GM12878 (cell line): ENCODE data around the gene CEP19. TPM values are rescaled to one million over a fixed set of nuclear protein-coding genes. Genes with fewer than 3 reads are reported as not detected.

Experiments used
- ATAC-seq: fragments of 200-7000 bp; cut with Tn5 transposase; 3 replicates; pipeline ENCODE4 v1.9.1; 2020; ENCODE audit warnings: mild to moderate bottlenecking, moderate library complexity
- BruUV-seq: library from RNA; stranded (reverse); fragments of 400-500 nt; replicated peaks from 2 replicates; lab custom pipeline; 2021; lab: Mats Ljungman, UMichigan
- CTCF ChIA-PET: fragments of 300-600 bp; sonication (Branson Sonifier 250); formaldehyde crosslinking; extraction: SDS; loops from one replicate; lab custom pipeline; 2021; ENCODE audit warnings: inconsistent platforms; lab: Yijun Ruan, JAX
- POLR2A ChIA-PET: fragments of 350-600 bp; formaldehyde crosslinking; extraction: SDS; loops from one replicate; lab custom pipeline; 2021; ENCODE audit warnings: inconsistent platforms; lab: Charles Lee
- RAD21 ChIA-PET: fragments of 300-600 bp; sonication (Branson Sonifier 250); formaldehyde crosslinking; loops from one replicate; lab custom pipeline; 2023; ENCODE audit warnings: antibody characterized with exemption; ENCODE audit not compliant: unreplicated experiment; lab: Charles Lee
- SMC1A ChIA-PET: fragments of 300-600 bp; sonication (Branson Sonifier 250); formaldehyde crosslinking; loops from one replicate; lab custom pipeline; 2023; ENCODE audit not compliant: unreplicated experiment, uncharacterized antibody; lab: Charles Lee
- DNase-seq: peaks from one replicate; pipeline ENCODE4 v3.0.0-alpha.2; 2011; ENCODE audit warnings: low read depth, low spot score
- FAIRE-seq: peaks from 3 replicates; lab custom pipeline; 2011; peaks lifted over from hg19 to GRCh38; lab: Jason Lieb, UNC
- H2AFZ ChIP-seq: 2 replicates; pipeline ENCODE4 v1.6.0; 2011; ENCODE audit warnings: low read depth, low read length, control low read depth; ENCODE audit not compliant: control insufficient read depth
- H3K27ac ChIP-seq: 2 replicates; pipeline ENCODE4 v1.5.1; 2011; ENCODE audit warnings: control low read depth; ENCODE audit not compliant: control insufficient read depth, insufficient read depth
- H3K27me3 ChIP-seq, 2 experiments: replicated peaks in 1 of 2; 2 replicates each; pipeline versions ENCODE4 v1.6.0 to v1.6.1; 2011; ENCODE audit warnings: low read length in 1 of 2; ENCODE audit not compliant: control insufficient read depth in 2 of 2, insufficient read depth in 2 of 2
- H3K36me3 ChIP-seq, 2 experiments: 2 replicates each; pipeline ENCODE4 v1.5.1; 2011; ENCODE audit warnings: low read length in 1 of 2; ENCODE audit not compliant: control insufficient read depth in 2 of 2, insufficient read depth in 2 of 2
- H3K4me1 ChIP-seq: 2 replicates; pipeline ENCODE4 v1.6.1; 2011; ENCODE audit warnings: mild to moderate bottlenecking, low read length, moderate library complexity, mixed read lengths; ENCODE audit not compliant: control insufficient read depth, insufficient read depth
- H3K4me2 ChIP-seq: 2 replicates; pipeline ENCODE4 v1.6.0; 2011; ENCODE audit warnings: control low read depth; ENCODE audit not compliant: control insufficient read depth, insufficient read depth
- H3K4me3 ChIP-seq: fragments of 200-600 bp; sonication (generic); 2 replicates; pipeline ENCODE4 v1.5.1; 2016
- H3K79me2 ChIP-seq: 2 replicates; pipeline ENCODE4 v1.6.0; 2011; ENCODE audit warnings: low read length; ENCODE audit not compliant: control insufficient read depth, insufficient read depth
- H3K9ac ChIP-seq: 2 replicates; pipeline ENCODE4 v1.8.0; 2011; ENCODE audit warnings: low read length, control low read depth, mixed read lengths; ENCODE audit not compliant: control insufficient read depth, insufficient read depth
- H3K9me3 ChIP-seq: replicated peaks from 3 replicates; pipeline ENCODE4 v1.5.1; 2011; ENCODE audit warnings: mild to moderate bottlenecking, low read length; ENCODE audit not compliant: control insufficient read depth, insufficient read depth
- H4K20me1 ChIP-seq: 2 replicates; pipeline ENCODE4 v1.6.0; 2011; ENCODE audit not compliant: control insufficient read depth, insufficient read depth
- ATF7 ChIP-seq: fragments of 450-650 bp; IDR thresholded peaks from 2 replicates; pipeline ENCODE4 v1.6.1; 2016; ENCODE audit warnings: low read depth, mild to moderate bottlenecking
- EED ChIP-seq: sonication (generic); IDR thresholded peaks from 2 replicates; pipeline ENCODE4 v1.6.1; 2016; ENCODE audit warnings: antibody characterized with exemption, low read depth
- EGR1 ChIP-seq, 2 experiments: IDR thresholded peaks; 1 replicate in 1 of 2; 2 replicates in 1 of 2; pipeline ENCODE4 v1.6.1; 2011 to 2012; ENCODE audit warnings: low read depth in 2 of 2, low read length in 2 of 2, borderline replicate concordance in 1 of 2, mild to moderate bottlenecking in 1 of 2, moderate library complexity in 1 of 2
- HDAC2 ChIP-seq: fragments of 200-600 bp; sonication (generic); IDR thresholded peaks from 2 replicates; pipeline ENCODE4 v1.6.1; 2017
- JUNB ChIP-seq: IDR thresholded peaks from 2 replicates; pipeline ENCODE4 v1.6.1; 2016; ENCODE audit warnings: antibody characterized with exemption, mild to moderate bottlenecking
- KLF5 ChIP-seq: fragments of 450-650 bp; IDR thresholded peaks from 2 replicates; pipeline ENCODE4 v1.6.1; 2014; ENCODE audit warnings: mild to moderate bottlenecking; ENCODE audit not compliant: partially characterized antibody
- PAX5 ChIP-seq: IDR thresholded peaks from 2 replicates; pipeline ENCODE4 v1.6.1; 2011; ENCODE audit warnings: low read depth, low read length, borderline replicate concordance
- RAD21 ChIP-seq: IDR thresholded peaks from 2 replicates; pipeline ENCODE4 v1.6.1; 2011; ENCODE audit warnings: mild to moderate bottlenecking, low read depth, low read length, moderate library complexity; ENCODE audit not compliant: insufficient read depth
- RUNX3 ChIP-seq: IDR thresholded peaks from 2 replicates; pipeline ENCODE4 v1.6.1; 2012; ENCODE audit warnings: low read length, inconsistent platforms
- SPI1 ChIP-seq: IDR thresholded peaks from 2 replicates; pipeline ENCODE4 v1.6.1; 2011; ENCODE audit warnings: low read depth, mild to moderate bottlenecking, low read length, moderate library complexity, borderline replicate concordance; ENCODE audit not compliant: insufficient read depth
- WGBS: methylation state at CpG from one replicate; pipeline ENCODE4 v1.1.6; 2016; ENCODE audit warnings: low lambda C conversion rate; ENCODE audit not compliant: insufficient replicate concordance, insufficient coverage; ENCODE audit errors: missing lambda C conversion rate; 5-methylcytosine and 5-hydroxymethylcytosine counted together
- in situ Hi-C: fragments of 300-500 bp; cut with MboI; formaldehyde crosslinking; loops from 9 replicates; pipeline ENCODE4 v1.14.3; 2018; ENCODE audit warnings: mixed read lengths
- intact Hi-C: fragments of 100-400 bp; cut with micrococcal nuclease; formaldehyde crosslinking; loops from one replicate; pipeline ENCODE4 v1.14.2; 2022; ENCODE audit not compliant: unreplicated experiment
- polyA plus RNA-seq, 11 experiments: library from polyadenylated mRNA; depleted of rRNA in 4 of 11; unstranded in 6 of 11; stranded (reverse) in 5 of 11; fragments of >200 nt; fragmentation: Nextera tagmentation in 4 of 11; fragmentation: Illumina TruSeq in 1 of 11; extraction: Ambion mirVana in 4 of 11; extraction: Trizol in 1 of 11; gene quantifications; 1 replicate in 1 of 11; 2 replicates in 10 of 11; pipeline versions ENCODE4 v1.2.1 to v1.2.3, GENCODE V29; 2011 to 2016; ENCODE audit warnings: inconsistent platforms in 2 of 11, missing spikeins in 2 of 11, low read depth in 1 of 11
- total RNA-seq, 4 experiments: library from RNA; depleted of rRNA in 3 of 4; stranded (reverse); fragments of >200 nt in 3 of 4; fragmentation: Illumina TruSeq in 1 of 4; extraction: Trizol in 1 of 4; gene quantifications; 2 replicates each; pipeline versions ENCODE4 v1.2.1 to v1.2.3, GENCODE V29; 2013 to 2021
- TF ChIP-seq, protein P1 (sequence below), 3 experiments: IDR thresholded peaks in 2 of 3; conservative IDR thresholded peaks in 1 of 3; 2 replicates each; pipeline ENCODE4 v1.5.1; 2011; ENCODE audit warnings: low read depth in 3 of 3, low read length in 3 of 3, mild to moderate bottlenecking in 3 of 3, control low read depth in 2 of 3, moderate library complexity in 2 of 3, inconsistent platforms in 1 of 3, mixed read lengths in 1 of 3; ENCODE audit not compliant: control insufficient read depth in 2 of 3, insufficient read depth in 1 of 3; ENCODE audit errors: extremely low read depth in 1 of 3

CEP19 gene
- total and polyA plus RNA-seq, 10 of the 15 experiments (the other 5 are each of a cell fraction or from before 2014, with no cell fraction given), result 1.9 to 5.9 (median 2.7) TPM

- POLR2A ChIA-PET, result no interaction called here
- Histone ChIP-seq H3K9ac (no peak overlapping the region), H3K27me3 (no peaks in the 10 kb centered on the region), H2AFZ (no peak overlapping the region)
- intact Hi-C loops, result no loop called here
- TF ChIP-seq JUNB (no peak), ATF7 (peak; percentile 56; the same call in 1 of the 2 replicates), PAX5 (peak; percentile 30; the same call in 1 of the 2 replicates), RUNX3 (peak; percentile 43), EGR1 (IDR thresholded peaks at IDR 0.05; ENCODE audit: borderline replicate concordance in 1 of 2, low read depth in 2 of 2, low read length in 2 of 2) (peak; percentile 32 to 65)
- TF ChIP-seq, all 136 proteins: peak for 4
- no peak overlapping the region for H3K27ac ChIP-seq
- 69% methylated on average over 10 of the region's 17 CpGs for WGBS
- no TSS peak for BruUV-seq
- FAIRE-seq, result peak; percentile 80
- ChIA-PET CTCF (interaction anchor here (0.8 to 2.6 kb wide), 3 partner anchors 58 to 142 kb away, joined by 3 to 11 read pairs (median 3); no protein-coding TSS in a partner anchor), RAD21 (no interaction called here), SMC1A (interaction anchor here (1.3 kb wide), 1 partner anchor 86 kb away, joined by 5 read pairs; no protein-coding TSS in a partner anchor)
- no peaks in the 10 kb centered on the region for H4K20me1 ChIP-seq
- no peak overlapping the region for H3K4me2 ChIP-seq
- no peak overlapping the region for H3K4me3 ChIP-seq
- H3K9me3 ChIP-seq, result no peaks in the 10 kb centered on the region
- H3K79me2 ChIP-seq, result no peaks in the 10 kb centered on the region
- no peak for DNase-seq
- no peaks in the 10 kb centered on the region for H3K36me3 ChIP-seq
- ATAC-seq, result no peak
- H3K4me1 ChIP-seq, result no peaks in the 10 kb centered on the region
- in situ Hi-C loops, result no loop called here
Observed at GRCh38 chr3:196694941-196695848, 16.9 kb downstream of the CEP19 start.

GRCh38 chr3:196694202-196694638 is 17.8 kb downstream of the CEP19 start:
- in situ Hi-C loops (no loop called here), intact Hi-C loops (no loop called here)
- no peaks in the 10 kb centered on the region for H3K4me1 ChIP-seq
- POLR2A ChIA-PET, result interaction anchor here (0.5 kb wide), 1 partner anchor 70 kb away, joined by 4 read pairs; no protein-coding TSS in a partner anchor
- RAD21 ChIA-PET, result no interaction called here
- no peaks in the 10 kb centered on the region for H3K79me2 ChIP-seq
- WGBS, result 53% methylated on average over 1 of the region's 1 CpG
- BruUV-seq, result no TSS peak
- DNase-seq (no peak), FAIRE-seq (no peak), ATAC-seq (peak; percentile 33)
- no peaks in the 10 kb centered on the region for H3K27me3 ChIP-seq
- H3K36me3 ChIP-seq, result no peaks in the 10 kb centered on the region
- H3K4me3 ChIP-seq, result no peak overlapping the region
- H2AFZ ChIP-seq, result no peak overlapping the region
- H3K27ac ChIP-seq, result no peak overlapping the region
- CTCF ChIA-PET, result interaction anchor here (1.0 to 1.6 kb wide), 4 partner anchors 9 to 86 kb away, joined by 3 to 7 read pairs (median 5); no protein-coding TSS in a partner anchor
- no peak overlapping the region for H3K4me2 ChIP-seq
- TF ChIP-seq, protein P1, sequence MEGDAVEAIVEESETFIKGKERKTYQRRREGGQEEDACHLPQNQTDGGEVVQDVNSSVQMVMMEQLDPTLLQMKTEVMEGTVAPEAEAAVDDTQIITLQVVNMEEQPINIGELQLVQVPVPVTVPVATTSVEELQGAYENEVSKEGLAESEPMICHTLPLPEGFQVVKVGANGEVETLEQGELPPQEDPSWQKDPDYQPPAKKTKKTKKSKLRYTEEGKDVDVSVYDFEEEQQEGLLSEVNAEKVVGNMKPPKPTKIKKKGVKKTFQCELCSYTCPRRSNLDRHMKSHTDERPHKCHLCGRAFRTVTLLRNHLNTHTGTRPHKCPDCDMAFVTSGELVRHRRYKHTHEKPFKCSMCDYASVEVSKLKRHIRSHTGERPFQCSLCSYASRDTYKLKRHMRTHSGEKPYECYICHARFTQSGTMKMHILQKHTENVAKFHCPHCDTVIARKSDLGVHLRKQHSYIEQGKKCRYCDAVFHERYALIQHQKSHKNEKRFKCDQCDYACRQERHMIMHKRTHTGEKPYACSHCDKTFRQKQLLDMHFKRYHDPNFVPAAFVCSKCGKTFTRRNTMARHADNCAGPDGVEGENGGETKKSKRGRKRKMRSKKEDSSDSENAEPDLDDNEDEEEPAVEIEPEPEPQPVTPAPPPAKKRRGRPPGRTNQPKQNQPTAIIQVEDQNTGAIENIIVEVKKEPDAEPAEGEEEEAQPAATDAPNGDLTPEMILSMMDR (IDR thresholded peaks at IDR 0.05 in 2 of 3, conservative IDR thresholded peaks at IDR 0.05 in 1 of 3; ENCODE audit: control insufficient read depth in 2 of 3, extremely low read depth in 1 of 3, insufficient read depth in 1 of 3, low read depth in 3 of 3, low read length in 3 of 3), result peak in 1 of 3 experiments; percentile 13; a peak in 1 of 6 replicates
- TF ChIP-seq EGR1 (IDR thresholded peaks at IDR 0.05; ENCODE audit: borderline replicate concordance in 1 of 2, low read depth in 2 of 2, low read length in 2 of 2), result peak; percentile 69 to 72
- TF ChIP-seq KLF5, result no peak
- TF ChIP-seq HDAC2, result no peak
- TF ChIP-seq EED, result no peak
- peak; percentile 21; the same call in 1 of the 2 replicates for TF ChIP-seq RAD21
- TF ChIP-seq SPI1, result no peak
- no peaks in the 10 kb centered on the region for H3K9me3 ChIP-seq
- no peak overlapping the region for H3K9ac ChIP-seq
- SMC1A ChIA-PET, result no interaction called here
- no peaks in the 10 kb centered on the region for H4K20me1 ChIP-seq
